Adrenal gland (tissue), 5 donors: ENCODE measurements around the gene CNTNAP2.

Experiments used
- POLR2A ChIP-seq, 2 donors: fragments of 450-650 bp; IDR thresholded peaks; one replicate each; pipeline ENCODE4 v1.6.1; 2017; ENCODE audit warnings: antibody characterized with exemption in 2 of 2, mild to moderate bottlenecking in 2 of 2, moderate library complexity in 1 of 2
- TF ChIP-seq, protein P1 (sequence below), 6 experiments: fragments of 450-650 bp in 4 of 6; fragments of 200-600 bp in 2 of 6; sonication (generic) in 1 of 6; IDR thresholded peaks; 1 replicate in 5 of 6; 2 replicates in 1 of 6; pipeline versions ENCODE4 v1.5.1 to v1.8.0; 2016 to 2021; ENCODE audit warnings: antibody characterized with exemption in 6 of 6, mild to moderate bottlenecking in 2 of 6, moderate library complexity in 1 of 6
- donor health status: DM: no; HTN: no; CAD: no.

DNA sequence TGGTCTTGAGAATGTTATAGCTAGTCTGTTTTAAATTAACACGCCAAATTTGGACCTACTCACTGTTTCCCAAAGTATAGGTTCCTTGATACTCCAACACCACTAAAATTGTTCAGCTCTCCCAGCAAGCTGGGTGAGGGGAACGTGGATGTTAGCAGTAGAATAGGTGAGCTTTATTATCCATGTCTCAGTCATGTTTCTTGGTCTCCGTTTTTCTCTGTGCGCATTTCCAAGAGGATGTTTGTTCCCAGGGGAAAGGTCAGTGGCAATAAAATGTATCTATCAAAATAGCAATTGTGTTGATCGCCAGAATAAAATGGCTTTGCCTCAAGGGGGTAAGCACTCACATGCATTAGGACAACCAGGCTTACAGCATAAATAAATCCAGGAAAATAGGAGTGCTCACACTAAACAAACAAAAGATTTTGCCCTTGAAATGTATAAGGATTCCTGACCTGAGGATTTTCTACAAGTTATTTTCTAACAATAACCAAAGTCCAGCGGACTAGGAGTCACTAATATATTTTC lies 2286.9 kb downstream of the CNTNAP2 start:
- TF ChIP-seq, protein P1, sequence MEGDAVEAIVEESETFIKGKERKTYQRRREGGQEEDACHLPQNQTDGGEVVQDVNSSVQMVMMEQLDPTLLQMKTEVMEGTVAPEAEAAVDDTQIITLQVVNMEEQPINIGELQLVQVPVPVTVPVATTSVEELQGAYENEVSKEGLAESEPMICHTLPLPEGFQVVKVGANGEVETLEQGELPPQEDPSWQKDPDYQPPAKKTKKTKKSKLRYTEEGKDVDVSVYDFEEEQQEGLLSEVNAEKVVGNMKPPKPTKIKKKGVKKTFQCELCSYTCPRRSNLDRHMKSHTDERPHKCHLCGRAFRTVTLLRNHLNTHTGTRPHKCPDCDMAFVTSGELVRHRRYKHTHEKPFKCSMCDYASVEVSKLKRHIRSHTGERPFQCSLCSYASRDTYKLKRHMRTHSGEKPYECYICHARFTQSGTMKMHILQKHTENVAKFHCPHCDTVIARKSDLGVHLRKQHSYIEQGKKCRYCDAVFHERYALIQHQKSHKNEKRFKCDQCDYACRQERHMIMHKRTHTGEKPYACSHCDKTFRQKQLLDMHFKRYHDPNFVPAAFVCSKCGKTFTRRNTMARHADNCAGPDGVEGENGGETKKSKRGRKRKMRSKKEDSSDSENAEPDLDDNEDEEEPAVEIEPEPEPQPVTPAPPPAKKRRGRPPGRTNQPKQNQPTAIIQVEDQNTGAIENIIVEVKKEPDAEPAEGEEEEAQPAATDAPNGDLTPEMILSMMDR (IDR thresholded peaks at IDR 0.05), result no peak
- TF ChIP-seq POLR2A (IDR thresholded peaks at IDR 0.05), result no peak
